Sigmoid colon (tissue), 7 donors: ENCODE data around the gene VIT. TPM values are rescaled to one million over a fixed set of nuclear protein-coding genes. Genes with fewer than 3 reads are reported as not detected.
"Not testable (repeated sequence)": the region's sequence is repeated elsewhere in the genome, so short reads cannot be mapped to it uniquely, and the experiment has no call there.

Experiments used
- DNase-seq: peaks from one replicate; pipeline ENCODE4 v3.0.0-alpha.2; 2019
- H3K27ac ChIP-seq, 4 donors: fragments of 200-600 bp; sonication (generic); one replicate each; pipeline ENCODE4 v1.5.1; 2016 to 2019; ENCODE audit warnings: mild to moderate bottlenecking in 1 of 4
- H3K27me3 ChIP-seq, 3 donors: fragments of 200-600 bp; sonication (generic); one replicate each; pipeline ENCODE4 v1.5.1; 2019; ENCODE audit warnings: mild to moderate bottlenecking in 1 of 3
- H3K36me3 ChIP-seq, 4 donors: fragments of 200-600 bp; sonication (generic); one replicate each; pipeline ENCODE4 v1.5.1; 2016 to 2019
- H3K4me1 ChIP-seq, 4 donors: fragments of 200-600 bp; sonication (generic); one replicate each; pipeline ENCODE4 v1.5.1; 2017 to 2019
- H3K4me3 ChIP-seq, 4 donors: fragments of 200-600 bp; sonication (generic); one replicate each; pipeline ENCODE4 v1.5.1; 2017 to 2019; ENCODE audit warnings: mild to moderate bottlenecking in 2 of 4, moderate library complexity in 1 of 4
- H3K9me3 ChIP-seq, 4 donors: fragments of 200-600 bp in 3 of 4; sonication (generic) in 3 of 4; one replicate each; pipeline versions ENCODE4 v1.5.1 to v1.6.1; 2013 to 2019
- CTCF ChIP-seq, 4 experiments: fragments of 450-650 bp in 3 of 4; fragments of 200-600 bp in 1 of 4; IDR thresholded peaks; one replicate each; pipeline ENCODE4 v1.5.1; 2016 to 2019; ENCODE audit warnings: antibody characterized with exemption in 4 of 4, mild to moderate bottlenecking in 3 of 4, moderate library complexity in 2 of 4
- EP300 ChIP-seq, 4 donors: sonication (generic); formaldehyde crosslinking; IDR thresholded peaks; one replicate each; pipeline ENCODE4 v1.6.1; 2017; ENCODE audit warnings: antibody characterized with exemption in 4 of 4
- POLR2A ChIP-seq, 2 donors: fragments of 450-650 bp; IDR thresholded peaks; one replicate each; pipeline ENCODE4 v1.6.1; 2016; ENCODE audit warnings: antibody characterized with exemption in 2 of 2, mild to moderate bottlenecking in 2 of 2, moderate library complexity in 2 of 2
- POLR2AphosphoS5 ChIP-seq, 4 donors: sonication (generic); formaldehyde crosslinking; IDR thresholded peaks; one replicate each; pipeline ENCODE4 v1.6.1; 2017; ENCODE audit warnings: antibody characterized with exemption in 4 of 4
- WGBS, 2 donors: extraction: QIAGEN DNeasy Blood & Tissue Kit; methylation state at CpG; one replicate each; pipeline ENCODE4 v1.1.7; 2013; 5-methylcytosine and 5-hydroxymethylcytosine counted together
- intact Hi-C: fragments of 100-400 bp; cut with DNase I; formaldehyde crosslinking; loops from one replicate; pipeline ENCODE4 v1.15.1; 2023
- polyA plus RNA-seq, 3 donors: library from polyadenylated mRNA; stranded (reverse); fragments of 200-250 nt; gene quantifications; one replicate each; pipeline ENCODE4 v1.2.3, GENCODE V29; 2013
- total RNA-seq, 4 donors: library from RNA; depleted of rRNA; stranded (reverse); fragments of >200 nt; gene quantifications; one replicate each; pipeline ENCODE4 v1.1.0, GENCODE V29; 2016
- donor health status: healthy with polysubstance abuse.
- donor health status: Bipolar disorder and iron deficiency.
- donor health status: healthy.

VIT gene
- total and polyA plus RNA-seq, 7 donors = 1.1 to 16.5 (median 9.6) TPM; not detected in 1

DNA sequence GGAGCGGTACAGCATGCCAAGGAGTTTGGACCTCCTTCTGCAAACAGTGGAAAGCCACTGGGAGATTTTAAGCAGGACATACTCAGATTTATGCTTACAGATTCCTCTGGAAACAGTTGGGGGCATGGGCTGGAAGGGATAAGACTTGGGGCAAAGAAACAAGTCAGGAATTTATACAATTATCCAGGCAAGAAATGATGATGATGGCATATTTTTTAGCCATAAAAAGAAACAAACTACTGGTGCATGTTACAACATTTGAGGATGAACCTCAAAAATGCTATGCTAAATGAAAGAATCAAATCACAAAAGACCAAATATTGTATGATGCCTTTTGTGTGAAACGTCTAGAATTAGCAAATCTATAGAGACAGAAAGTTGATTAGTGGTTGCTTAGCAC lies 13.5 kb upstream of the VIT start:
- no peaks in the 10 kb centered on the region for H3K4me1 ChIP-seq
- DNase-seq = no peak
- no peak overlapping the region for H3K27ac ChIP-seq
- 56 to 58% methylated on average over 2 of the region's 2 CpGs for WGBS, 2 donors
- H3K4me3 ChIP-seq = no peak overlapping the region
- H3K36me3 ChIP-seq = no peaks in the 10 kb centered on the region
- H3K9me3 ChIP-seq = no peaks in the 10 kb centered on the region
- TF ChIP-seq POLR2A (IDR thresholded peaks at IDR 0.05) (no peak), CTCF (IDR thresholded peaks at IDR 0.05) (no peak), POLR2AphosphoS5 (IDR thresholded peaks at IDR 0.05) (no peak), EP300 (IDR thresholded peaks at IDR 0.05) (no peak)
- intact Hi-C loops = no loop called here
- H3K27me3 ChIP-seq = no peaks in the 10 kb centered on the region

DNA sequence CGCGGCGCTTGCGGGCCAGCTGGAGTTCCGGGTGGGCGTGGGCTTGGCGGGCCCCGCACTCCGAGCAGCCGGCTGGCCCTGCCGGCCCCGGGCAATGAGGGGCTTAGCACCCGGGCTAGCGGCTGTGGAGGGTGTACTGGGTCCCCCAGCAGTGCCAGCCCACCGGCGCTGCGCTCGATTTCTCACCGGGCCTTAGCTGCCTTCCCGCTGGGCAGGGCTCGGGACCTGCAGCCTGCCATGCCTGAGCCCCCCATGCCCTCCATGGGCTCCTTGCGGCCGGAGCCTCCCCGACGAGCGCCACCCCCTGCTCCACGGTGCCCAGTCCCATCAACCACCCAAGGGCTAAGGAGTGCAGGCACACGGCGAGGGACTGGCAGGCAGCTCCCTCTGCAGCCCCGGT lies 8.2 kb upstream of the VIT start:
- WGBS, 2 donors = 97% methylated on average over 30 of the region's 30 CpGs

DNA sequence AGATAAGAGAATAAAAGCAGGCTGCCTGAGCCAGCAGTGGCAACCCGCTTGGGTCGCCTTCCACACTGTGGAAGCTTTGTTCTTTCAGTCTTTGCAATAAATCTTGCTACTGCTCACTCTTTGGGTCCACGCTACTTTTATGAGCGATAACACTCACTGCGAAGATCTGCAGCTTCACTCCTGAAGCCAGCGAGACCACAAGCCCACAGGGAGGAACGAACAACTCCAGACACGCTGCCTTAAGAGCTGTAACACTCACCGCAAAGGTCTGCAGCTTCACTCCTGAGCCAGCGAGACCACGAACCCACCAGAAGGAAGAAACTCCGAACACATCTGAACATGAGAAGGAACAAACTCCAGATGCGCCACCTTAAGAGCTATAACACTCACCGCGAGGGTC lies 7.5 kb upstream of the VIT start:
- DNase-seq, H3K27me3 ChIP-seq, H3K36me3 ChIP-seq, H3K27ac ChIP-seq, H3K4me3 ChIP-seq, H3K9me3 ChIP-seq, H3K4me1 ChIP-seq, intact Hi-C loops: not testable (repeated sequence)
- 81 to 95% methylated on average over 15 of the region's 15 CpGs for WGBS, 2 donors

More for the DNA sequence above, 8.2 kb upstream of the VIT start:
- H3K4me1 ChIP-seq, DNase-seq, H3K4me3 ChIP-seq, H3K27ac ChIP-seq, H3K27me3 ChIP-seq, H3K36me3 ChIP-seq, intact Hi-C loops, H3K9me3 ChIP-seq: not testable (repeated sequence)

DNA sequence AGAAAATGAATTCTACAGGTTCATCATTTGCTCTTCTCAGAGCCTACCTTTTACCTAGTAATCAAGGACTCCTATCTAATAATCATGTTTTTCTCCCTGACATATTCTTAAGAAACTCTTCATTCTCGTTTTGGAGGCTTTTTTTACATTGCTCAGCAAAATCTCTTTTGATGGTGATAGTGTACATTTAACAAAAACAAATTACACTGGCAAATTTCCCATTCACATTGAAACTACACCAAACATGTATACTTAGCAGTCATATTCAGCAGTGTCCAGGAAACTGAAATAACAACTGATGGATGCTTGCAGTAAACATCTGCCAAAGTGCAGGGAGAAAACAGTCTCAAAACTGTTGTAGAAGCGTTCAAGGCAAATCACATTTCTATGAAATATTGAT lies 4.4 kb upstream of the VIT start:
- Histone ChIP-seq H3K36me3 (no peaks in the 10 kb centered on the region), H3K27ac (no peak overlapping the region), H3K9me3 (no peaks in the 10 kb centered on the region), H3K27me3 (no peaks in the 10 kb centered on the region), H3K4me1 (no peaks in the 10 kb centered on the region), H3K4me3 (no peak overlapping the region)
- intact Hi-C loops = no loop called here
- WGBS, 2 donors = 43 to 45% methylated on average over 2 of the region's 2 CpGs
- DNase-seq = no peak
- TF ChIP-seq EP300 (IDR thresholded peaks at IDR 0.05) = no peak
- no peak for TF ChIP-seq CTCF (IDR thresholded peaks at IDR 0.05)
- TF ChIP-seq POLR2AphosphoS5 (IDR thresholded peaks at IDR 0.05) = no peak
- no peak for TF ChIP-seq POLR2A (IDR thresholded peaks at IDR 0.05)

DNA sequence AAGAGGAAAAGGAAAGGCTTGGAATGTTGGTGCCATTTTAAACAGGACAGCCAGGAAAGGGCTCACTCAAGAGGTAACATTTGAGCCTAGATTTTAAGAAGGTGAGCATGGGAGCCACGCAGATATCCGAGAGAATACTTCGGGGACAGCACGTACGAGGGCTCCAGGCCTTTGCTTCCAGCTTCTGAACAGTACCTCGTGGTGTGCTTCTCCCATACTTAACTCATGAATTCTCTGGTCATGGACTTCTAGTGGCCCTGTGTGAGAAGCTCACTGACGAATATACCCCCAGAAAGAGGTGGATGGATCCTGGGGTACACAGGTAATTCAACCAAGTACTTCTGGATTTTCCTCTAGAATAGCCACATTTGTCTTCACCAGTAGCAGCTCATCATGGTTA lies 2.7 kb upstream of the VIT start:
- no peak for DNase-seq
- TF ChIP-seq POLR2A (IDR thresholded peaks at IDR 0.05) (no peak), EP300 (IDR thresholded peaks at IDR 0.05) (no peak), POLR2AphosphoS5 (IDR thresholded peaks at IDR 0.05) (no peak), CTCF (IDR thresholded peaks at IDR 0.05) (no peak)
- Histone ChIP-seq H3K27me3 (no peaks in the 10 kb centered on the region), H3K9me3 (no peaks in the 10 kb centered on the region), H3K27ac (no peak overlapping the region), H3K4me1 (no peaks in the 10 kb centered on the region), H3K4me3 (no peak overlapping the region), H3K36me3 (no peaks in the 10 kb centered on the region)
- intact Hi-C loops = no loop called here
- 94 to 95% methylated on average over 7 of the region's 7 CpGs for WGBS, 2 donors

- no peak for TF ChIP-seq CTCF (IDR thresholded peaks at IDR 0.05)
- no peak for TF ChIP-seq POLR2AphosphoS5 (IDR thresholded peaks at IDR 0.05)
- 79 to 80% methylated on average over 7 of the region's 7 CpGs for WGBS, 2 donors
- H3K4me3 ChIP-seq = no peak overlapping the region
- H3K4me1 ChIP-seq = no peaks in the 10 kb centered on the region
- H3K36me3 ChIP-seq = no peaks in the 10 kb centered on the region
- intact Hi-C loops = no loop called here
- DNase-seq = no peak
- H3K9me3 ChIP-seq = no peaks in the 10 kb centered on the region
- no peaks in the 10 kb centered on the region for H3K27me3 ChIP-seq
- no peak overlapping the region for H3K27ac ChIP-seq
Measured at GRCh38 chr2:36695746-36696415, 626 bp upstream of the VIT start.
